Measurements from ENCODE around the gene P2RX2. TPM values are rescaled to one million over a fixed set of nuclear protein-coding genes. Genes with fewer than 3 reads are reported as not detected.

P2RX2 gene
- total RNA-seq, 1 experiment from 2014 or later = not detected

GRCh38 chr12:132624910-132625630 lies 6.5 kb downstream of the P2RX2 start:
- peaks cover 0 to 14% of the 10 kb centered on the region in 2 experiments; a peak in 1 of 4 replicates for H3K4me1 ChIP-seq (ENCODE audit: control insufficient read depth in 1 of 2, insufficient read depth in 2 of 2, low read length in 2 of 2)
- H3K4me2 ChIP-seq (ENCODE audit: low read length) = no peak overlapping the region
- H4K20me1 ChIP-seq (ENCODE audit: insufficient read depth) = no peaks in the 10 kb centered on the region
- H3K9ac ChIP-seq (ENCODE audit: low read length) = no peak overlapping the region
- ChIA-PET CTCF (no interaction called here), POLR2A (no interaction called here), RAD21 (ENCODE audit: low non-redundant PET in 1 of 2, low total read pairs in 2 of 2, uncharacterized antibody in 2 of 2, unreplicated experiment in 2 of 2) (no interaction called here)
- ATAC-seq (no peak), DNase-seq (ENCODE audit: low read depth, low spot score) (no peak)
- intact Hi-C loops (cut with micrococcal nuclease) = no loop called here
- H3K9me3 ChIP-seq (ENCODE audit: control insufficient read depth in 1 of 2, insufficient read depth in 1 of 2, low read depth in 1 of 2, low read length in 2 of 2) = no peaks in the 10 kb centered on the region
- no peak overlapping the region for H3K4me3 ChIP-seq (replicated peaks in 1 of 2; ENCODE audit: low read depth in 1 of 2, low read length in 2 of 2)
- no TSS peak for BruUV-seq (replicated peaks)
- H2AFZ ChIP-seq (ENCODE audit: low read depth, low read length, poor library complexity, severe bottlenecking) = no peak overlapping the region
- no peaks in the 10 kb centered on the region for H3K27me3 ChIP-seq (ENCODE audit: insufficient read depth, low read length)
- no peaks in the 10 kb centered on the region for H3K79me2 ChIP-seq (ENCODE audit: insufficient read depth, low read length)
- peaks cover 16 to 31% of the 10 kb centered on the region in 2 experiments for H3K36me3 ChIP-seq (ENCODE audit: control insufficient read depth in 1 of 2, insufficient read depth in 2 of 2, low read length in 2 of 2)
- TF ChIP-seq CTCF (IDR thresholded peaks at IDR 0.05 in 2 of 3, conservative IDR thresholded peaks at IDR 0.05 in 1 of 3; ENCODE audit: borderline replicate concordance in 1 of 3, insufficient read depth in 1 of 3, low read depth in 2 of 3, low read length in 2 of 3) (no peak), JUND (IDR thresholded peaks at IDR 0.05) (no peak), MAX (IDR thresholded peaks at IDR 0.05) (no peak), EZH2 (IDR thresholded peaks at IDR 0.05) (no peak), ZFX (IDR thresholded peaks at IDR 0.05) (no peak), ZBTB33 (IDR thresholded peaks at IDR 0.05; ENCODE audit: extremely low read depth, insufficient replicate concordance, low read length) (no peak), CEBPB (IDR thresholded peaks at IDR 0.05; ENCODE audit: low read depth) (no peak), CBX3 (IDR thresholded peaks at IDR 0.05; ENCODE audit: low read depth) (no peak), FOSL1 (IDR thresholded peaks at IDR 0.05; ENCODE audit: low read depth) (no peak), ATF3 (IDR thresholded peaks at IDR 0.05) (no peak), EGR1 (IDR thresholded peaks at IDR 0.05; ENCODE audit: low read depth) (no peak), SRF (IDR thresholded peaks at IDR 0.05; ENCODE audit: low read depth) (no peak), TCF7L2 (IDR thresholded peaks at IDR 0.05; ENCODE audit: borderline replicate concordance, extremely low read depth, insufficient read depth, insufficient read length) (no peak), POLR2A (IDR thresholded peaks at IDR 0.05; ENCODE audit: borderline replicate concordance, extremely low read depth, insufficient read depth, insufficient read length) (no peak), POLR2AphosphoS5 (IDR thresholded peaks at IDR 0.05; ENCODE audit: low read depth, low read length) (no peak), SP1 (IDR thresholded peaks at IDR 0.05; ENCODE audit: low read depth) (no peak), SIN3A (IDR thresholded peaks at IDR 0.05; ENCODE audit: low read depth) (no peak), ZNF274 (IDR thresholded peaks at IDR 0.05; ENCODE audit: low read depth, low read length) (no peak)
- H3K27ac ChIP-seq (ENCODE audit: low read depth, low read length) = no peak overlapping the region
- no peaks in the 10 kb centered on the region for H3K9me2 ChIP-seq (ENCODE audit: insufficient read depth)

Measured in HCT116 (cell line).